ENCODE measurements around the gene ERBIN. TPM values are rescaled to one million over a fixed set of nuclear protein-coding genes. Genes with fewer than 3 reads are reported as not detected.
A peak's percentile ranks its signal among the peaks of the same experiment; 100 is the strongest.

The ERBIN gene
- total RNA-seq, 2 donors from 2014 or later = 96.2 to 98.6 TPM

DNA sequence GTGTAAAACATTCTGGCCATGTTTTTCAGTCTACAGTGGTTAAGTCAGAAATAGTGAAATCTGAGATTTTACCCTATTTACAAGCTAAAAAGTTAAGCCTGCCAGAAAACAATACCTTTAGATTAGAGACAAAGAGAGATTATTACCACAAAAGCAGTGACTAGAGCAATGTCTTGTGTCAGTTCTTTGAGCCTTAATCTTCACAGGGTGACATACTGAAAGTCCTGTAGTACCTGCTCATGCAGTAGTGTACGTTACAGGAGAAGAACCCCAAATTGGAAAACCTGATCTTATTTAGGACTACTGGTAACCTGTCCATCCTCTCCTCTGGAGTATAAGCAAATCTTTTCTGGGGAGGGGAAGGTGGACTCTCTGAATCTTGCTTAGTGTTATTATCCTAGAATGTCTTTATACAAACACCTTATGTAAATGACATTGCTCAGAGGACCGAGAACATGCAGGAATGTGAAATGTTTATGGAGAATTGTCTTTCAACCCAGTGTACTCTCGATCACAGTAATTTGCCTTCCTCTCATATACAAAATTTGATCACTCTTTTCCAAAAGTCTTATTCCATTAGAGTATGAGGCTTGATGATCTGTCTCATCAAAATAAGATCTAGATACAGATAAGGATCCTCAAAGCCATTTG, 55.7 kb downstream of the ERBIN start:
- no peak for ATAC-seq
- no peak for DNase-seq
- no peaks in the 10 kb centered on the region for H3K9me3 ChIP-seq (ENCODE audit: control insufficient read depth, low read length, poor library complexity, severe bottlenecking)
- Mint-ChIP-seq H3K27ac (peak overlapping the region; percentile 45), H3K4me3 (no peak overlapping the region), H3K4me1 (peaks cover 41% of the 10 kb centered on the region), H3K27me3 (no peaks in the 10 kb centered on the region), H3K36me3 (ENCODE audit: low read depth) (peaks cover 3% of the 10 kb centered on the region)

DNA sequence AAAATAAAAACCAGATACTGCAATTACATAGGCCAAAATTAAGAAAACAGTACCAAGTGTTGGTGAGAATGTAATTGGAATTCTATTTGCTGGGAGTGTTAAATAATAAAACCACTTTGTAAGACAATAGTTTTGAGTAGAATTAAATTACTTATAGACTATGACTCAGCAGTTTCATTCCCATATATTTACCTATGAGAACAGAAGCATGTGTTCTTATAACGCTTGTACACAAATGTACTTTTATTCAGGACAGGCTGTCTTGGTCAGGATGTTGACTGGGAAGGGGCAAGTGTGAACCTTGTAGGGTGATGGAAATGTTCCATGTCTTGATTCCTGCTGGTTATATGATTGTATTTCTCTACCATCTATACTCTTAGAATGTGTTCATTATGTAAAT, 56.3 kb downstream of the ERBIN start:
- H3K9me3 ChIP-seq (ENCODE audit: control insufficient read depth, low read length, poor library complexity, severe bottlenecking) = no peaks in the 10 kb centered on the region
- Mint-ChIP-seq H3K27ac (peak overlapping the region; percentile 45), H3K27me3 (no peaks in the 10 kb centered on the region), H3K36me3 (ENCODE audit: low read depth) (peaks cover 3% of the 10 kb centered on the region), H3K4me3 (no peak overlapping the region), H3K4me1 (peaks cover 41% of the 10 kb centered on the region)
- DNase-seq (no peak), ATAC-seq (no peak)

DNA sequence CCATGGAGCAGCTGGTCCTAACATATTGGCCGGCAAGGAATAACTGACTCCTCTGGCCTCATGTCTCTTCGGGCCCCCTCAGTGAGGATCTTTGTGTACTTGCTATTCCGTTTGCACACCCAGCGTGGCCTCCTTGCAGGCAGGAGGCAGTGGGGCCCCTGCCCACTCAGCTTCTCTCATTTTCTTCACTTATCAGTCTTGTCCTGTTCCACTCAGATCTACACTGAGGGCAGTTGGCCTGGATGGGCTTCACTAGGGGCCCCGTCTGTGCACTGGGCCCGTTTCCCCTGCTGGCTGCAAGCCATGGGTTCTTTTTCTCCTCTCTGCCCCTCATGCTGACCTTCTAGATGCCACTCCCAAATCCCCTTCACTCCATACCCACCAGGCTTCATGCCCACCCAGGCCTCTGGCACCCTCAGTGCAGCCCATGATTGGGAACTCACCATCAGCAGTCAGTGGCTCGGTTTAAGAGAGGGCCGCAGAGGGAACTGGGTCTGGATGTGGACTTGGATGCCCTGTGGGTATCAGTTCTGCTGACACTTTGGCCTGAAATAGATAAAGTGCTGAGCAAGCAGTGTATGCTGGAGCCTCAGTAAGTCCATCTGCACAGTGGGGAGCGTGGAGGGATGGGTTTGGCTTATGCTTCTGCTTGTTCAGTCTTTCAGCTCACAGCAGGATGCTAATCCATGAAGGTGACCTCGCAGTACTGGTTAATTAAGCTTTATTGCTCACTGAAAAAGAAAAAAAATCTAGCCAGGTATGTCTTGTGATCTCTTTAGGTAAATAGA, 57.9 kb downstream of the ERBIN start:
- H3K4me1 Mint-ChIP-seq = peaks cover 38% of the 10 kb centered on the region
- no peak for ATAC-seq
- H3K4me3 Mint-ChIP-seq = no peak overlapping the region
- peaks cover 3% of the 10 kb centered on the region for H3K36me3 Mint-ChIP-seq (ENCODE audit: low read depth)
- H3K9me3 ChIP-seq (ENCODE audit: control insufficient read depth, low read length, poor library complexity, severe bottlenecking) = no peaks in the 10 kb centered on the region
- DNase-seq = no peak
- peak overlapping the region; percentile 57 for H3K27ac Mint-ChIP-seq
- no peaks in the 10 kb centered on the region for H3K27me3 Mint-ChIP-seq

DNA sequence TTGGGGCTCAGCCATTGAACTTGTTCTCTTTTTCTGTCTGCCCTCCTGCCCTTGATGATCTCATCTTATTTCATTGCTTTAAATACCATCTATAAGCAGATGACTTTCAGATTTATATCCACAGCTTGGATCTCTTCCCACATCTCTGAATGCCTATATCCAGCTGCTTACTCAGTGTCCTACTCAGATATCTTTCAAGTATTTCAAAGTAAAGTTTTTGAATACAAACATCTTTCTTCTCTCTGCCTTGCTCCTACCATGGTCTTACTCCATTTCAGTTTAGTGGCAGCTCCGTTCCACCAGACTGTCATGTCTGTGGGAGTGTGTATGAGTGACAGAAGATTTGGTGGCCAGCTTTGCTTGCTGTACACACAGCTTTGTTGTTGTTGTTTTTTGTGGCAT, 59.7 kb downstream of the ERBIN start:
- Mint-ChIP-seq H3K36me3 (ENCODE audit: low read depth) (peaks cover 3% of the 10 kb centered on the region), H3K27me3 (no peaks in the 10 kb centered on the region), H3K4me1 (peaks cover 39% of the 10 kb centered on the region), H3K4me3 (no peak overlapping the region), H3K27ac (peak overlapping the region; percentile 35)
- DNase-seq = no peak
- no peak for ATAC-seq
- no peaks in the 10 kb centered on the region for H3K9me3 ChIP-seq (ENCODE audit: control insufficient read depth, low read length, poor library complexity, severe bottlenecking)

DNA sequence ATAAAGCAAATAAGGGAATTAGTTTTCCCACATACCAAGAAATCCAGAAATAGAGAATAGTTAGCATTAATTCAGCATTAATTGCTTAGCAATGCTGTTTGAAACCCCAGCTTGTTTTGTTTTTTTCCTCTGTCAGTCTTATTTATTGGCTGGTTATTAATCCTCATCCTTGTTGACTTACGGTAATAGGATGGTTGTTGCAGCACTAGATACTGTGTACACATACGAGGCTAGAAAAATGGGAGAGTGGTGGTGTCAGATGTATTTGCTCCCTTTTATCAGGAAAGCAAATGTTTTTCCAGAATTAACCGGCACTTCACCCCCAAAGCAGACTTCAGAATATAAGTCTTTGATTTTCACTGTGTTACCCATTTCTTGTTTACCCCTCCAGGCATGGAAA, 60.4 kb downstream of the ERBIN start:
- Mint-ChIP-seq H3K27ac (no peak overlapping the region), H3K36me3 (ENCODE audit: low read depth) (peaks cover 3% of the 10 kb centered on the region), H3K4me1 (peaks cover 35% of the 10 kb centered on the region), H3K4me3 (no peak overlapping the region), H3K27me3 (no peaks in the 10 kb centered on the region)
- ATAC-seq (no peak), DNase-seq (no peak)
- H3K9me3 ChIP-seq (ENCODE audit: control insufficient read depth, low read length, poor library complexity, severe bottlenecking) = no peaks in the 10 kb centered on the region

DNA sequence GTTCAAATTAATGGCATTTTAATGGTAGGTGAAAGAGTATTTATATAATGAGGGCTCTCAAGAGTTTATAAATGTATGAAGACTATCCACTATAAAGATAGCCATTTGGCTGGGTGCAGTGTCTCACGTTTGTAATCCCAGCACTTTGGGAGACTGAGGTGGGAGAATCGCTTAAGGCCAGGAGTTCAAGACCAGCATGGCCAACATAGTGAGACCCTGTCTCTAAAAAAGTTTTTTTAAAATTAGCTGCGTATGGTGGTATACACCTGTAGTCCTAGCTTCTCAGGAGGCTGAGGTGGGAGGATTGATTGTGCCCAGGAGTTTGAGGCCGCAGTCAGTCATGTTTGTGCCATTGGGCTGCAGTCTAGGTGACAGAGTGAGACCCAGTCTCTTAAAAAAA, 61.6 kb downstream of the ERBIN start:
- DNase-seq (no peak), ATAC-seq (no peak)
- no peaks in the 10 kb centered on the region for H3K9me3 ChIP-seq (ENCODE audit: control insufficient read depth, low read length, poor library complexity, severe bottlenecking)
- H3K36me3 Mint-ChIP-seq (ENCODE audit: low read depth) = peaks cover 3% of the 10 kb centered on the region
- no peak overlapping the region for H3K27ac Mint-ChIP-seq
- H3K4me3 Mint-ChIP-seq = no peak overlapping the region
- H3K27me3 Mint-ChIP-seq = no peaks in the 10 kb centered on the region
- peaks cover 35% of the 10 kb centered on the region for H3K4me1 Mint-ChIP-seq

DNA sequence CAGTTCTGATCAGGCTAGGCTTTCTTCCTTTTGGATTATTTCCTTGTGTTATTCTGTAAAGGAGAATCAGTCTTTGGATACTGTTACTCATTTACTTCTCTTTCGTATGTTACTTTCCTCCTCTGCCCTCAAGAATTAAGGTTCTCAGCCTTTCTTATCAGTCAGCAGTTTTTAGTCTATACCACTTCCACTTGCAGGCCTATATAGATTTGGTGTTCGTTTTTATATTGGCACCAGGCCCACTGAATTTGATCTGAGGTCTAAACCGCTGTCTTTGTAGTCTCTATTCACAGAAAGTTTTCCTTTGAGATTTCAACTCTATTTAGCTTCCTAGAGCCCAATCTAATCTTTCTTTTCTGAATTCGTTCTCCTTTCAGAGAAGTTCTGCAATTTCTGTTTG, 62.8 kb downstream of the ERBIN start:
- DNase-seq (no peak), ATAC-seq (no peak)
- H3K9me3 ChIP-seq (ENCODE audit: control insufficient read depth, low read length, poor library complexity, severe bottlenecking) = no peaks in the 10 kb centered on the region
- Mint-ChIP-seq H3K36me3 (ENCODE audit: low read depth) (peaks cover 2% of the 10 kb centered on the region), H3K27ac (peak overlapping the region; percentile 45), H3K4me3 (peak overlapping the region; percentile 66), H3K27me3 (no peaks in the 10 kb centered on the region), H3K4me1 (peaks cover 27% of the 10 kb centered on the region)

DNA sequence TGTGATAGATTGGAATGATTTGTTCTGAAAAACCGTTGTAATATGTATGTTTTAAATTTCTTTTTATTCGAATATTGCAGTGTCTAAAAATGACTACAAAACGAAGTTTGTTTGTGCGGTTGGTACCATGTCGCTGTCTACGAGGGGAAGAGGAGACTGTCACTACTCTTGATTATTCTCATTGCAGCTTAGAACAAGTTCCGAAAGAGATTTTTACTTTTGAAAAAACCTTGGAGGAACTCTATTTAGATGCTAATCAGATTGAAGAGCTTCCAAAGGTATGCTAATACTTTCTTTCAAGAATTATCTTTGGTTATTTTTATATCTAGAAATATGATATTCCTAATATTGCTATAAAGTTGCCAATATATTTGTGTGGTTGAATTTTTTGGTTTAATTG, 66.3 kb downstream of the ERBIN start:
- peaks cover 4% of the 10 kb centered on the region for H3K36me3 Mint-ChIP-seq (ENCODE audit: low read depth)
- H3K4me1 Mint-ChIP-seq = peaks cover 22% of the 10 kb centered on the region
- H3K4me3 Mint-ChIP-seq = no peak overlapping the region
- H3K27ac Mint-ChIP-seq = peak overlapping the region; percentile 19
- DNase-seq = no peak
- no peaks in the 10 kb centered on the region for H3K9me3 ChIP-seq (ENCODE audit: control insufficient read depth, low read length, poor library complexity, severe bottlenecking)
- H3K27me3 Mint-ChIP-seq = no peaks in the 10 kb centered on the region
- ATAC-seq = no peak

DNA sequence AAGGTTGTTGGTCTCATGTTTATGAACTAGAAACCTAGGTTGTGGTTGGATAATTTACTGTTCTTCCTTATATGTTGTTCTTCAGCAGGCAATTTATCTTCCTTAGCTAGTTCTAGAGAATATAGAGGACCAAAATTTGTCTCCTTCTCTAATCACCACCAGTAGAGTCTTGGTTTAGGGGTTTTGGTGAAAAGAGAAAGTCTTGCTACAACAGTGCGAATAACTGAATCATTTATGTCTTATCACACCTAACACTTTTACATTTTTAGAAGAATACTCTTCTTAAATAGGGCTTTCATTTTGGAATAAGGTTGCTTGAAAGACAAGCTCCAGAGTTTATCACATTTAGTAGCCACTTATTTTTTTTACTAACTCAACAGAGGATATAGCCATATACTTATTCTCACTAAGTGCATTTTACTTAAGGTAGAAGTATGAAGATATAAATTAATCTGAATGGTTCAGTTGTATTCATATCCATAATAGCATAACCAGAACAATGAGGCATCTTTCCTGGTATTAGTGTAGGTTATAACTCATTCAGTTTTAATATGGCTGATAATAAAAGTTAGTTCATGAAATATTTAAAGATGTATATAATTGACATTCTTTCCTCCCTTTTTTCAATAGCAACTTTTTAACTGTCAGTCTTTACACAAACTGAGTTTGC, 67.9 kb downstream of the ERBIN start:
- DNase-seq = no peak
- no peaks in the 10 kb centered on the region for H3K27me3 Mint-ChIP-seq

DNA sequence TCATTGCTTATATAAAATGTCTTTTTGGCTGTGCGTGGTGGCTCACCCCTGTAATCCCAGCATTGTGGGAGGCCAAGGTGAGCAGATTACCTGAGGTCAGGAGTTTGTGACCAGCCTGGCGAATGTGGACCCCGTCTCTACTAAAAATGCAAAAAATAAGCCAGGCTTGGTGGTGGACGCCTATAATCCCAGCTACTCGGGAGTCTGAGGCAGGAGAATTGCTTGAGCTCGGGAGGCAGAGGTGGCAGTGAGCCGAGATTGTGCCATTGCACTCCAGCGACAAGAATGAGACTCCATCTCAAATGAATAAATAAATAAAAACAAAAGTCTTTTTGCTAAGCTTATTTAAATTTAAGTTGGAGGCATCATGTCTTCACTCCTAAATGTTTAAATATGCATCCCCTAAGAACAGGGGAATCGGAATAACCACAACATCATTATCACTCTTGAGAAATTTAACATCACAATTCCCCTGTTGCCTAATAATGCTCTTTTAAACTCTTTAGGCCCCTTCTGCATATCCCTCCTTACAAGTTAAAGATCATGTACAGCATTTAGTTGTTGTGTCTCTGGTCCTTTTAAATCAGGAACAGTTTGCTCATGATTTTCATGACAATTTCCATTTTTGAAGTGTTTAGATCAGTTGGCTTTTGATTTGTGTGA, 72.8 kb downstream of the ERBIN start:
- Mint-ChIP-seq H3K36me3 (ENCODE audit: low read depth) (peaks cover 10% of the 10 kb centered on the region), H3K4me3 (no peak overlapping the region), H3K4me1 (peaks cover 31% of the 10 kb centered on the region), H3K27ac (peak overlapping the region; percentile 71), H3K27me3 (no peaks in the 10 kb centered on the region)
- H3K9me3 ChIP-seq (ENCODE audit: control insufficient read depth, low read length, poor library complexity, severe bottlenecking) = no peaks in the 10 kb centered on the region
- ATAC-seq = no peak
- no peak for DNase-seq

More for the DNA sequence above, 67.9 kb downstream of the ERBIN start:
- Mint-ChIP-seq H3K4me3 (no peak overlapping the region), H3K27ac (peak overlapping the region; percentile 49), H3K4me1 (peaks cover 19% of the 10 kb centered on the region), H3K36me3 (ENCODE audit: low read depth) (peaks cover 4% of the 10 kb centered on the region)
- no peak for ATAC-seq
- H3K9me3 ChIP-seq (ENCODE audit: control insufficient read depth, low read length, poor library complexity, severe bottlenecking) = no peaks in the 10 kb centered on the region

DNA sequence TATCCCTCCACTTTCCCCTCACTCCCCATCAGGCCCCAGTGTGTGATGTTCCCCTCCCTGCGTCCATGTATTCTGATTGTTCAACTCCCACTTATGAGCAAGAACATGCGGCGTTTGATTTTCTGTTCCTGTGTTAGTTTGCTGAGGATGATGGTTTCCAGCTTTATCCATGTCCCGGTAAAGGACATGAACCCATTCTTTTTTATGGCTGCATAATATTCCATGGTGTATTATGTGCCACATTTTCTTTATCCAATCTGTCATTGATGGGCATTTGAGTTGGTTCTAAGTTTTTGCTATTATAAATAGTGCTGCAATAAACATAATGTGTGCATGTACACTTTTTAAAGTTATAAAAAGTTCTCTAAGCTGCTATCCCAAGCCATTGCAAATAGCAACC, 75.6 kb downstream of the ERBIN start:
- Mint-ChIP-seq H3K4me3 (no peak overlapping the region), H3K4me1 (peaks cover 25% of the 10 kb centered on the region), H3K27ac (peak overlapping the region; percentile 27), H3K36me3 (ENCODE audit: low read depth) (peaks cover 15% of the 10 kb centered on the region), H3K27me3 (no peaks in the 10 kb centered on the region)
- DNase-seq = no peak
- H3K9me3 ChIP-seq (ENCODE audit: control insufficient read depth, low read length, poor library complexity, severe bottlenecking) = no peaks in the 10 kb centered on the region
- ATAC-seq = no peak

DNA sequence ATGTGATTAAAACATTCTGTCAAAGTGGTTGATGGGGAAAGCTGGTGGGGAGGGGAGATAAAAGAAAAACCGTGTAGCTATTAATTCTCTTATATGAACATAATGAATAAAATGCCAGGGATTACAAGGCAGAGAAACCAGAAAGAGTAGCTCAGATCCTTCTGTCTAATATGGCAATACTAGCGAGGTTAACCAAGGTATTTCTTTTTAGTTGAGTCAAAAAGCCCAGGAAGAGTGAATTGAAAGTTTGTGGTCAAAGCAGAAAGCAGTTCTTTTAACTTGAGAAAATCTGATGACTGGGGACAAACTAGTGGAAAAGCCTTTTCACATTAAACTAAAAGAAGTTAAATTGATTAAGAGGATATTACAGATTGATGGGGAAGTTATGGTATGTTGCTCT, 76.0 kb downstream of the ERBIN start:
- ATAC-seq (no peak), DNase-seq (no peak)
- no peaks in the 10 kb centered on the region for H3K9me3 ChIP-seq (ENCODE audit: control insufficient read depth, low read length, poor library complexity, severe bottlenecking)
- peaks cover 25% of the 10 kb centered on the region for H3K4me1 Mint-ChIP-seq
- peaks cover 15% of the 10 kb centered on the region for H3K36me3 Mint-ChIP-seq (ENCODE audit: low read depth)
- no peaks in the 10 kb centered on the region for H3K27me3 Mint-ChIP-seq
- peak overlapping the region; percentile 27 for H3K27ac Mint-ChIP-seq
- H3K4me3 Mint-ChIP-seq = no peak overlapping the region

DNA sequence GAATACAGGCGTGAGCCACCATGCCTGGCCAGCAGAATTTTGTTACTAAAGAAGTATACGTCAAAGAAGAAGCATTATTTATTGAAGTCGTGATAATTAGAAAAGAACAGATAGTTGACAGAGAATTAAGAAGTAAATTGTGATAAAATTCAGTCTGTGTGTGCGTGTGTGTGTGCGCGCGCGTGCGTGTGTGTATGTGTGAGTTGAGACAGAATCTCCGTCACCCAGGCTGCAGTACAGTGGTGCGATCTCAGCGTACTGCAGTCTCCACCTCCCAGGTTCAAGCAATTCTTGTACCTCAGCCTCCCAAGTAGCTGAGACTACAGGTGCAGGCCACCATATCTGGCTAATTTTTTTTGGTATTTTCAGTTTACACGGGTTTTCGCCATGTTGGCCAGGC, 77.8 kb downstream of the ERBIN start:
- Mint-ChIP-seq H3K4me1 (peaks cover 31% of the 10 kb centered on the region), H3K27ac (no peak overlapping the region), H3K36me3 (ENCODE audit: low read depth) (peaks cover 15% of the 10 kb centered on the region), H3K4me3 (no peak overlapping the region), H3K27me3 (no peaks in the 10 kb centered on the region)
- no peak for DNase-seq
- no peaks in the 10 kb centered on the region for H3K9me3 ChIP-seq (ENCODE audit: control insufficient read depth, low read length, poor library complexity, severe bottlenecking)
- no peak for ATAC-seq
